Breast epithelium (tissue), 3 donors: ENCODE results near the gene IL17RC.
"Not testable (repeated sequence)": the region's sequence is repeated elsewhere in the genome, so short reads cannot be mapped to it uniquely, and the experiment has no call there.

Source experiments
- POLR2AphosphoS5 ChIP-seq, 3 donors: sonication (generic); formaldehyde crosslinking; IDR thresholded peaks; one replicate each; pipeline ENCODE4 v1.6.1; 2017; ENCODE audit warnings: antibody characterized with exemption in 3 of 3
- TF ChIP-seq, protein P1 (sequence below), 3 donors: fragments of 450-650 bp; IDR thresholded peaks; one replicate each; pipeline ENCODE4 v1.5.1; 2016 to 2017; ENCODE audit warnings: antibody characterized with exemption in 3 of 3, mild to moderate bottlenecking in 3 of 3, moderate library complexity in 3 of 3

DNA sequence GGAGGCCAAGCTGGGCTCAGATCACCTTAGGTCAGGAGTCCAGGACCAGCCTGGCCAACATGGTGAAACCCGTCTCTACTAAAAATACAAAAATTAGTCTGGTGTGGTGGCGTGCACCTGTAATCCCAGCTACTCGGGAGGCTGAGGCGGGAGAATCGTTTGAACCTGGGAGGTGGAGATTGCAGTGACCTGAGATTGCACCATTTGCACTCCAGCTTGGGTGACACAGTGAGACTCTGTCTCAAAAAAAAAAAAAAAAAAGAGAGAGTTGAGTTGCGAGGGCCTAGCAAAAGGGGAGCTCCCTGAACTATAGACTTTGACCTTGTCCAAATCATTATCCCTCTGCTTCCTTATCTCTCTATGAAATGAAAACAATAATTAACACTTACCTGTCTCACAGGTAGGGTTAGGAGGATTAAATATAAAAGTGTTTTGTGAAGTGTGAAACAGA lies 15.9 kb upstream of the IL17RC start:
- TF ChIP-seq, protein P1, sequence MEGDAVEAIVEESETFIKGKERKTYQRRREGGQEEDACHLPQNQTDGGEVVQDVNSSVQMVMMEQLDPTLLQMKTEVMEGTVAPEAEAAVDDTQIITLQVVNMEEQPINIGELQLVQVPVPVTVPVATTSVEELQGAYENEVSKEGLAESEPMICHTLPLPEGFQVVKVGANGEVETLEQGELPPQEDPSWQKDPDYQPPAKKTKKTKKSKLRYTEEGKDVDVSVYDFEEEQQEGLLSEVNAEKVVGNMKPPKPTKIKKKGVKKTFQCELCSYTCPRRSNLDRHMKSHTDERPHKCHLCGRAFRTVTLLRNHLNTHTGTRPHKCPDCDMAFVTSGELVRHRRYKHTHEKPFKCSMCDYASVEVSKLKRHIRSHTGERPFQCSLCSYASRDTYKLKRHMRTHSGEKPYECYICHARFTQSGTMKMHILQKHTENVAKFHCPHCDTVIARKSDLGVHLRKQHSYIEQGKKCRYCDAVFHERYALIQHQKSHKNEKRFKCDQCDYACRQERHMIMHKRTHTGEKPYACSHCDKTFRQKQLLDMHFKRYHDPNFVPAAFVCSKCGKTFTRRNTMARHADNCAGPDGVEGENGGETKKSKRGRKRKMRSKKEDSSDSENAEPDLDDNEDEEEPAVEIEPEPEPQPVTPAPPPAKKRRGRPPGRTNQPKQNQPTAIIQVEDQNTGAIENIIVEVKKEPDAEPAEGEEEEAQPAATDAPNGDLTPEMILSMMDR (IDR thresholded peaks at IDR 0.05) = not testable (repeated sequence)
- TF ChIP-seq POLR2AphosphoS5 (IDR thresholded peaks at IDR 0.05) = not testable (repeated sequence)
